ENCODE data around the gene C11orf91. TPM values are rescaled to one million over a fixed set of nuclear protein-coding genes. Genes with fewer than 3 reads are reported as not detected.
"Not testable (repeated sequence)": the region's sequence is repeated elsewhere in the genome, so short reads cannot be mapped to it uniquely, and the experiment has no call there.

The C11orf91 gene
- total RNA-seq, 1 experiment from 2014 or later = not detected

- DNase-seq (ENCODE audit: extremely low read depth, low read depth) = no peak
These were observed 1.7 kb downstream of the C11orf91 start for GRCh38 chr11:33698921-33699320.

- no peak for DNase-seq (ENCODE audit: extremely low read depth, low read depth)
These were observed 2.6 kb downstream of the C11orf91 start for GRCh38 chr11:33697997-33698396.

DNA sequence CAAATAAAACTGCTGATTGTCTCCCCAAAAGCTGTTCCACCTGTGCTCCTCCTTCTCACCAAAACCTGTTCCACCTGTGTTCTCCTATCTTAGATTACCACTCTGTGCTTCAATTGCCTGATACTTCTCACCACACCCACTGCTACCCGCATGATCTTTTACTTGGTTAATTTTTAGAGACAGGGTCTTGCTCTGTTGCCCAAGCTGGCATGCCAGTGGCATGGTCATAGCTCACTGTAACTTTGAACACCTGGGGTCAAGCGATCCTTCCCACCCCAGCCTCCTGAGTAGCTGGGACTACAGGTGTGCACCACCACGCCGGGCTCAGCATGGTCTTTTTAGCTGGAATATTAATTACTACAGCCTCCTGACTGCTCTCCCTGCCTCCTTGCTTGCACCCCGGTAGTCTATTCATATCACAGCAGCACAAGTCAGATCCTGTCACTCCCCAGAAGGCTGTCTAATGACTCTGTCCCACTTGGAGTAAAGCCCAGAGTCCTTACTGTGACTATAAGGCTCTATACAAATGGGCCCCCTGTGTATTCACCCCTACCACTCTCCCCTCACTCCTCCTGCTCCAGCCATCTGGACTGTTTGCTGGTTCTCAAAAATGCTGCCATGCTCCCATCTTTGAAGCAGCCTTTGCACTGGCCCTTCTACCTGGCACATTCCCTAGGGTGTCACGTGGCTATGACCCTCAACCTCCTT lies 3.5 kb downstream of the C11orf91 start:
- DNase-seq (ENCODE audit: extremely low read depth, low read depth) = no peak

DNA sequence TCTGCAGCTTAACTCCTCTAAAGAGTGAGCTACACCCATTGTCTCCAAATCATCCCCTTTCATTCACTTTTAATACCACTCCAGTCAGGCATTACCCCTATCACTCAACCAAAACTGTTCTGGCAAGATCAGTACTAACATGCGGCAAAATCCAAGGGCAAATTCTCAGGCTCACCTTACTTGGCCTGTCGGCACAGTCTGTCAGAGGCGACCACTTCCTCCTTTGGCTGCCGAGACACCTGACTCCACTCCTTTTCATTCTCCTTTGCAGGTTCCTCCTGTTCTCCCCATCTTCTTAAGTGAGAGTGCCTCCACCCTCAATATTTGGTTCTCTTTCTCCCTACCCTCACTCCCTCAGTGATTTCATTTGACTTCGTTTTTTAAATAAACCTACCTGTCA lies 4.2 kb downstream of the C11orf91 start:
- no peak for DNase-seq (ENCODE audit: extremely low read depth, low read depth)

DNA sequence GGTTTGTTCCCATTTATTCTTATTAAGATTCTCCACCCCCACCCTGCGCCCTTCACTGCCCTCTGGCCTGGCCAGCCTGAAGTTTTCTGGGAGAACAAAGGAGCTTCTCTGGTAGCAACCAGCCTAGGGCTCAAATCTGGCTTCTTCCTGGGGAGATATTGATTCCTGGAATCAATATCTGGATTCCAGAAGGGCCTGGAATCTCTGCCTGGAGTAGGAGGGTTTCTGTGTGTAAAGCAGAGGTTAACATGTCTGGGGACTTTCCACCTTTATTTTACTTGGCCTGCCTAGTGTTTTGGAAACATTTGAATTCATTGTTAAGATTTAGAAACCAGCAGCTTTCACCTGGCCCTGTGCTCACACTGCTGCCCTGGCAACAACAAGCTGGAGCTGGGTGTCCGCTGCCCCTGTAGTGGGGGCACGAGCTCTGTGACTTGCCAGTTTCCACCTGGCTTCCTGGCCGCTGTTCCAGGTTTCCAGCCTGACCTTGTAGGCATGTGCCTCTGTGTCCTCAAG lies 5.5 kb downstream of the C11orf91 start:
- no peak for DNase-seq (ENCODE audit: extremely low read depth, low read depth)

- DNase-seq (ENCODE audit: extremely low read depth, low read depth) = no peak
These were observed 6.1 kb downstream of the C11orf91 start for GRCh38 chr11:33694346-33695050.

- DNase-seq (ENCODE audit: extremely low read depth, low read depth) = no peak
These were observed 8.1 kb downstream of the C11orf91 start for GRCh38 chr11:33692541-33692940.

DNA sequence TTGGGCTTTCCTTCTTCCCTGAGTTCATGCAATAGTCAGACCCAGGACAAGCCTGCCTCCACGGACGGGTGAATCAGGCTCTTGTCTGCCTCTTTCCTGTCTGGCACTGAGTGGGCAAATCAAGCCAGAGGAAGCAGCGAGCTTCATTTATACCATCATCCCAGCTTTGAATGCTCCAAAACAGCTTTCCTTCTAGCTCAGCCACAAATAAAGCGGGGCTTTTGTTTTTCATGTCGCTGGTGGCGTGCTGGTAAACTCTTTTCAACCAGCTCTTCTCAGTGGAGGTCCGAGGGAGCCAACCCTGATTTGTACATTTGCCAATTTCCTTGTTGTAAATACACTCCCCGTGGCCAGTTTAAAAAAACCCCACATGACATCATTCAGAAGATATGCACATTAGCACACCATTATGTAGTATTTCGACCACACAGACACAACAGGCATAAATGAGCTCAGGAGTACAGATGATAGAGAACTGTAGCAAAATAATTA lies 8.6 kb downstream of the C11orf91 start:
- DNase-seq (ENCODE audit: extremely low read depth, low read depth) = no peak

DNA sequence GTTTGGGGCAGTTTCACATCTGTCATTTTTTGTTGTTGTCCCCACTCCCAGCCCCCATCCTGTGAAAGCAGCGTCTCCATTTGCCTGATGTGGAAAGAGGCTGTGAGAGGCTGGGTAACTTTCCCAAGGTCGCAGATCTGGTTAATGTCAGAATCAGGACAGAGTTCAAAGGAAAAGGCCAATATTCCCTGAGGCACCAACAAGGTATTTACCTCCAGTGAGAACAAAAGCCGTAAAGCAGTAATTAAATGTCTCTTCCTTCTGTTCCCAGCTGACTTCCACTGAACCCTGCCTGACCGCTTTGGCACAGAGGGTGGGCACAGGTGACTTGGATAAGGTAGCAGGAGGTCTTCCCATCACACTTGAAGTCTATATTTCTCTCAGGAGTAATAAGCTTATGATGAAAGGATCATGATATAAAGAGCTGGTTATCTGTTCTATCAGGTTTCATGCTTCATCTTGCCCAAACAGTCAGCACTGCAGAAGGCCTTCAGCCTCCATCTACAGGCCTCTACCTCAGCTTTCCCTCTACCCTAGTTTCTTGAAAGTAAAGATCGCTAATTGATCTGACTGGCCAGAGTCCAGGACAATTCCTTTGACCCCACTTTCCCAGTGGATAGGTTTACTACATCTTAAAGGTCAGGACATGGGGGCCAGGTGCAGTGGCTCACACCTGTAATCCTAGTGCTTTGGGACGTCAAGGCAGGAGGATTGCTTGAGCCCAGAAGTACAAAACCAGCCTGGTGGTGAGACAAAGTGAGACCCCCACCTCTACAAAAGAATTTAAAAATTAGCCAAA lies 9.4 kb downstream of the C11orf91 start:
- DNase-seq (ENCODE audit: extremely low read depth, low read depth) = no peak

DNA sequence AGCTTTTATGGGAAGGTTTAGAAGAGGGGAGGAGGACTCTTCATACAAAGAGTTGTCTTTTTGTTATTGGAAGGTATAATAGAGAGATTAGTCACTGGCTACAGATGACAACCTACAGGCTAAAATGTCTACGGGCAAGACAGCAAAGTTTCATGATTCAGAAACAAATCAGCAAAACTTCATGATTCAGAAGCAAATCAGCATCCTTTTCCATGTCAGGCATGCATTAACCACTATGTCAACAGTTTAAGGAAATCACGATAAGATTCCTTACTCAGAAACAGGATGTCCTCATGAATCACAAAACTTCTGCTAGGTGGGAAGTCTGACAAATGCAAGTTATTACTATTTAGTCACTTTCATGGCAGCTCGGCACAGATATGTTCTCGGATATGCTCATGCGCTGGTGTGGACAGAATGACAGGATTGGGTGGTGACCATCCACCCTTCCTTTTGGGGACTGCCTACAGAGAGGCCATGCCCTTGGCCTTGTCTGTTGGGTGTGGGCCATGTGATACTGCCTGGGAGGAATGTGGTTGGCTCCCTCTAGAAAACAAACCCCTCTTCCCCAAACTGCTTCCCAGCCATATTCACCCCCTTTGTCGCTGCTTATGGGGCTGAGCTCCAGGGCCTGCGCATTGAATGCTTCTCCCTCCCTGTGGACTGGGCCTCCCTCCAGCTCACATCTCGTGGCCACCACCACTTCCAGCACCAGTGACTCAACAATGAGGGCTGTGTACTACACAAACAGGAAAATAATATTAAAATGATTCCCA lies 10.1 kb downstream of the C11orf91 start:
- peak; percentile 51 for DNase-seq (ENCODE audit: extremely low read depth, low read depth)

DNA sequence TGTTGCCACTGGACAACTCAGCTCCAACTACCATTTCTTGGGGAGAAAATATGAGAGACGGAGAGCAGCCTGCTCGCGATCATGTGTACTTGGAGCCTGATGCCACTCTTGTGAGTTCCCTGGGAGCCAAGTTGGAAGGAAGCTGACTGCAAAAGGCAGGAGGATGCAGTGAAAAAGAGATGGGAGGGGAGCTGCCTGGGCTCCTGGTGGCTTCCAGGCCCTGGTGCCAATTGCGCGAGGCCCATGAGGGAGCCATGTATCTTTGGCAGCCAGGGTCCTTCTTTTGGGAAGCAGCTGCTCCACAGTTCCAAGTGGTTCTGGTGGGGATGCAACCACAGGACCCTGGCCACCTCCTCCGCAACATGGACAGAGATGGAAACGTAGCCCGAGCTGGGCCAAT lies 11.1 kb downstream of the C11orf91 start:
- DNase-seq (ENCODE audit: extremely low read depth, low read depth) = no peak

DNA sequence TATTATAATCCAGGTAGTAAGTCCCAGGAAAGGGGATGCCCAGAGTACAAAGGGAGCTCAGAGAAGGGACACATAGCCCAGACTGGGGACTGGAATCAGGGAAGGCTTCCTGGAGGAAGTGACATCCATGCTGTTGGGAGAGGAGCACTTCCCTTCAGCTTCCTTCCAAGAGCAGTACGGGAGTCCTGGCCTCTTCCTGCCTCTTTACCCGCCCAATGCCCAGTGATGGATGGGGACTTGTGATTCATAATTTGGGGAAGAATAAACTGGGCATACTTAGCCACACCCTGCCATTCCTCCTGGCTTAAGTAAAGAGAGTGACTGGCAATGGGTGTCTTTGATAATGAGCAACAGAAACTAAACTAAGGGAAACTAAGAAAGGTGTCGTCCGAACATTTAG lies 11.5 kb downstream of the C11orf91 start:
- no peak for DNase-seq (ENCODE audit: extremely low read depth, low read depth)

DNA sequence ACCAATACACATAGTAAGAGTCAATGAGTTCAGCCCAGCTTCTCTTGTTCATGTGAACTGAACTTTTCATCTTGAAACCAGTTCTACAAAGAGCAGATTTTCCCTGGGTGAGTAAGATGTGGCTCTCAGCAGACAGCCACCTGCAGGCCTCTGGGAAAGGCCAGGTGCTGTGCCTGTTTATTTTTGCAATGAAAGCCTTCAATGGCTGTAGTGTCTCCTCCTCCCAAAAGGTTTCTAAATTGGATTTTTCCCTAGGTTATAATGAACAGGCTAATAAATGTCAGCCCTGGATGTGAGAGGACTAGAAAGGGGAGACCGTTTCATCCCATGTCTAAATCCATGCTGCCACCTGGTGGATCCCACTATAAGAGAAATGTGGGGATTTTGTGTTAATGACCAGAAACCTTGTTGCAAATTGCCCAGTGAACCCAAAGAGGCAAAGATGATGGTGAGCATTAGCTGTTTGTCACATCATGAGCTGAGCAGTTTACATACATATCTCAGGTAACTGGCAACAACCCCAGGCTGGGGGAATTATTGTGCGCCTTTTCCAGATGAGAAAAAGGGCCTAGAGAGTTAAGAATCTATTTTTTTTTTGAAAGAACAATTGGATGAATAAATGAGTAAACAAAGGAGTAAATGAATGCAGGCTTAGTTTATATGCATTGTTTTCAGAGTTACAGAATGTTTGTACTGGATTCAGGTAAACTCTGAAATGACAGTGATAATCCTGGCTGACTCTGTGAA lies 12.7 kb downstream of the C11orf91 start:
- DNase-seq (ENCODE audit: extremely low read depth, low read depth) = peak; percentile 45

DNA sequence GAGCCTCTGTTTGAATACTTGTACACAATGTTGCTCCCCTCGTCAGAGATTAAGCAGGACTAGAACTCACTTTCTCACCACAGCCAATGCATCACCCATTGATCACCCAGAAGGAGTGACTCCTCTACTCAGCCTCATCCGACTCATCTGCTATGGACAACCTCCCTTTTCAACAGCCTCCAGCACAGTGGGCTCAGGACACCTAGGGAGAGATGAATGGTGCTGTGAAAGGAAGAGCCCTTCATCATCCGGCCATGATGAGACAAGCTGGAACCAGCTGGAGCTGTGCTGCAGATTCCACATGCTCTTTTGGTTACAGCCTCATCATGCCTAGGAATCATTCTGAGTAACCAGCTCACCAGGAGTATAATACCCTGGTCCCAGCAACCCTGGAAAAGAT lies 15.5 kb downstream of the C11orf91 start:
- DNase-seq (ENCODE audit: extremely low read depth, low read depth) = no peak

DNA sequence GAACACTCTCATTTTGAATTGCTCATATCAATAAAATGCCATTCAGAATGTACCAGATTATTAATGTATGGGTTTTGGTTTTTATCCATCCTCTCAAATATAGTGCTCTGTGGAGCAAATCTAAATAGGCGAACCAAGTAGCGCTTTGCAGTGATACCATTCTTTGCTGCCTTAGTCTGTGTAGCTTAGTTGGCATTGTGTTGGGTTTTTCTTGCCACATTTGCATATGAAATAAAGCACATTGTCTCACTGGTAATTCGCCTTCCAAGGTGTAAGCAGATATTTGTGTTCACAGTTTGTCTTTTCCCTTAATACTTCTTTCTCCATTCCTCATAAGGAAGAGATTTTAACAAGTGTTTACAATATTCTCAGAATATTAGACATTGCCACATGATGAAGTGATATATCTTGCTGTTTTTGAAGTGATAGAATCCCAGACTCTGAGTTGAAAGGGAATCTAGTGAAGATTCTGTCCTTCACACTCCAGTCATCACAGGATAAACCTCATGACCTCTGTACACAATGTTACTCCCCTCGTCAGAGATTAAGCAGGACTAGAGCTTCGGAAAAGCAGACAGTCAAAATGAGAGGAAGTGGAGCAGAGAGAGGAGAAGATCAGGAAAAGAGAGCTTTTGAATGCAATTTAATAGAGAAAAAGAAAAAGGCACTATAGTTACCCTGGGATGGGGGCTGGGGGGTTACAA lies 16.5 kb downstream of the C11orf91 start:
- DNase-seq (ENCODE audit: extremely low read depth, low read depth) = no peak

GRCh38 chr11:33682446-33682845 lies 18.2 kb downstream of the C11orf91 start:
- no peak for DNase-seq (ENCODE audit: extremely low read depth, low read depth)

DNA sequence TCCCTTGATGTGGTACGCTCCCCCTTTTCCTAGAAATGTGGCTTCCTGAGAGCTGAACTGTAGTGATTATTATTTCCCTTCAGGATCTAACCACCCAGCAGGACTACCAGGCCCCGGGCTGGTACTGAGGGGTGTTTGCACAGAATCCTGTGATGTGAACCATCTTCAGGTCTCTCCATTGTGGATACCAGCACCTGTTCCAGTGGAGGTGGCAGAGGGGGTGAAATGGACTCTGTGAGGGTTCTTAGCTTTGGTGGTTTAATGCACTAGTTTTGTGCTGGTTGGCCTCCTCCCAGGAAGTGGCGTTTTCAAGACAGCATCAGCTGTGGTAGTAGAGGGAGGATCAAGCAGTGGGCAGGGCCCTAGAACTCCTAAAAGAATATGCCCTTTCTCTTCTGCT lies 18.6 kb downstream of the C11orf91 start:
- DNase-seq (ENCODE audit: extremely low read depth, low read depth) = no peak

DNA sequence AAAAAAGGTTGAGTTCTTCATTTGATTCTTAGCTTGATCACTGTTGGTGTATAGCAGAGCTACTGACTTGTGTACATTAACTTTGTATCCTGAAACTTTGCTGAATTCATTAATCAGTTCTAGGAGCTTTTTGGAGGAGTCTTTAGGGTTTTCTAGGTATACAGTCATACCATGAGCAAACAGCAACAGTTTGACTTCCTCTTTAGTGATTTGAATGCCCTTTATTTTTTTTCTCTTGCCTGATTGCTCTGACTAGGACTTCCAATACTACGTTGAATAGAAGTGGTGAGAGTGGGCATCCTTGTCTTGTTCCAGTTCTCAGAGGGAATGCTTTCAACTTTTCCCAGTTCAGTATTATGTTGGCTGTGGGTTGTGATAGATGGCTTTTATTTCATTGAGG lies 22.0 kb downstream of the C11orf91 start:
- DNase-seq (ENCODE audit: extremely low read depth, low read depth) = not testable (repeated sequence)
